Naive thymus-derived CD8-positive, alpha-beta T cell (primary cell): ENCODE data around the gene CEP57L1. TPM values are rescaled to one million over a fixed set of nuclear protein-coding genes. Genes with fewer than 3 reads are reported as not detected.

Experiments
- ATAC-seq, 2 donors: fragments of 150-1000 bp; cut with Tn5 transposase in 1 of 2; sonication (Bioruptor Pico), chemical (Tn5 transposase) in 1 of 2; 1 replicate in 1 of 2; 2 replicates in 1 of 2; pipeline ENCODE4 v1.10.0; 2021; ENCODE audit warnings: mild to moderate bottlenecking in 2 of 2, moderate library complexity in 2 of 2
- POLR2A ChIA-PET: fragments of 350-600 bp; sonication (Branson Sonifier 250); formaldehyde crosslinking; loops from one replicate; lab custom pipeline; 2021; ENCODE audit warnings: antibody characterized with exemption; lab: Charles Lee
- DNase-seq, 10 donors: peaks; one replicate each; pipeline versions ENCODE4 v3.0.0 to v3.0.0-alpha.2; 2020 to 2022
- H3K27ac Mint-ChIP-seq, 10 donors: one replicate each; pipeline ENCODE4 v1.8.0; 2020 to 2022; ENCODE audit warnings: mild to moderate bottlenecking in 10 of 10, mixed read lengths in 10 of 10, moderate library complexity in 4 of 10, inconsistent platforms in 1 of 10
- H3K27me3 Mint-ChIP-seq, 5 donors: one replicate each; pipeline ENCODE4 v1.8.0; 2021 to 2022; ENCODE audit warnings: mixed read lengths in 5 of 5
- H3K36me3 Mint-ChIP-seq, 3 donors: one replicate each; pipeline ENCODE4 v1.8.0; 2020 to 2022; ENCODE audit warnings: mixed read lengths in 3 of 3, mild to moderate bottlenecking in 2 of 3, inconsistent platforms in 1 of 3
- H3K4me1 Mint-ChIP-seq, 4 donors: one replicate each; pipeline ENCODE4 v1.8.0; 2021 to 2022; ENCODE audit warnings: mixed read lengths in 4 of 4
- H3K4me3 Mint-ChIP-seq, 10 donors: one replicate each; pipeline ENCODE4 v1.8.0; 2020 to 2022; ENCODE audit warnings: mild to moderate bottlenecking in 10 of 10, mixed read lengths in 10 of 10, moderate library complexity in 6 of 10, inconsistent platforms in 1 of 10
- H3K9me3 Mint-ChIP-seq, 9 donors: one replicate each; pipeline ENCODE4 v1.8.0; 2020 to 2022; ENCODE audit warnings: mixed read lengths in 9 of 9, mild to moderate bottlenecking in 3 of 9, inconsistent platforms in 1 of 9, moderate library complexity in 1 of 9
- polyA plus RNA-seq, 3 donors: library from polyadenylated mRNA; unstranded; fragments of 300-500 nt; fragmentation: Illumina TruSeq; gene quantifications; one replicate each; pipeline ENCODE4 v1.2.3, GENCODE V29; 2021
- total RNA-seq, 8 experiments: library from RNA in 2 of 8; stranded (reverse) in 2 of 8; gene quantifications; one replicate each; pipeline ENCODE4 v1.2.3 and lab custom pipeline; 2021 to 2026

CEP57L1 gene
- total and polyA plus RNA-seq, 5 experiments from 2014 or later, result 5.4 to 9.5 (median 7.0) TPM

GRCh38 chr6:109153752-109154151 is 58.4 kb downstream of the CEP57L1 start:
- Mint-ChIP-seq H3K9me3 (peaks cover 0 to 5% (median 0%) of the 10 kb centered on the region in 9 donors), H3K4me1 (no peaks in the 10 kb centered on the region), H3K27ac (no peak overlapping the region), H3K27me3 (no peaks in the 10 kb centered on the region), H3K4me3 (no peak overlapping the region), H3K36me3 (peaks cover 10 to 57% (median 48%) of the 10 kb centered on the region in 3 donors)
- DNase-seq, result no peak
- POLR2A ChIA-PET, result no interaction called here
- no peak for ATAC-seq

GRCh38 chr6:109164331-109164730 is 69.0 kb downstream of the CEP57L1 start:
- H3K4me1 Mint-ChIP-seq, result no peaks in the 10 kb centered on the region
- no peak overlapping the region for H3K4me3 Mint-ChIP-seq
- H3K36me3 Mint-ChIP-seq, result peaks cover 0 to 22% (median 7%) of the 10 kb centered on the region in 3 donors
- ATAC-seq, result no peak
- POLR2A ChIA-PET, result no interaction called here
- H3K27me3 Mint-ChIP-seq, result no peaks in the 10 kb centered on the region
- no peak for DNase-seq
- H3K27ac Mint-ChIP-seq, result no peak overlapping the region
- H3K9me3 Mint-ChIP-seq, result no peaks in the 10 kb centered on the region

- ATAC-seq (no peak), DNase-seq (no peak)
- H3K4me1 Mint-ChIP-seq, result no peaks in the 10 kb centered on the region
- no peak overlapping the region for H3K27ac Mint-ChIP-seq
- H3K27me3 Mint-ChIP-seq, result no peaks in the 10 kb centered on the region
- peaks cover 0 to 14% (median 6%) of the 10 kb centered on the region in 3 donors for H3K36me3 Mint-ChIP-seq
- no peak overlapping the region for H3K4me3 Mint-ChIP-seq
- POLR2A ChIA-PET, result no interaction called here
- no peaks in the 10 kb centered on the region for H3K9me3 Mint-ChIP-seq
Observed at GRCh38 chr6:109165392-109165974, 70.2 kb downstream of the CEP57L1 start.

- no peak overlapping the region for H3K4me3 Mint-ChIP-seq
- no peak overlapping the region for H3K27ac Mint-ChIP-seq
- H3K4me1 Mint-ChIP-seq, result no peaks in the 10 kb centered on the region
- H3K36me3 Mint-ChIP-seq, result peaks cover 0 to 6% (median 6%) of the 10 kb centered on the region in 3 donors
- no peaks in the 10 kb centered on the region for H3K9me3 Mint-ChIP-seq
- ATAC-seq, result no peak
- DNase-seq, result no peak
- POLR2A ChIA-PET, result no interaction called here
- no peaks in the 10 kb centered on the region for H3K27me3 Mint-ChIP-seq
Observed at GRCh38 chr6:109166673-109167072, 71.4 kb downstream of the CEP57L1 start.

- Mint-ChIP-seq H3K4me3 (no peak overlapping the region), H3K36me3 (peaks cover 0 to 6% (median 6%) of the 10 kb centered on the region in 3 donors), H3K4me1 (no peaks in the 10 kb centered on the region), H3K27me3 (no peaks in the 10 kb centered on the region), H3K9me3 (no peaks in the 10 kb centered on the region), H3K27ac (no peak overlapping the region)
- ATAC-seq, result no peak
- POLR2A ChIA-PET, result no interaction called here
- DNase-seq, result no peak
Observed at GRCh38 chr6:109167562-109167961, 72.3 kb downstream of the CEP57L1 start.

- Mint-ChIP-seq H3K27ac (no peak overlapping the region), H3K27me3 (peaks cover 0 to 10% (median 6%) of the 10 kb centered on the region in 5 donors), H3K4me3 (no peak overlapping the region), H3K9me3 (peaks cover 0 to 4% (median 0%) of the 10 kb centered on the region in 9 donors), H3K36me3 (peaks cover 0 to 6% (median 5%) of the 10 kb centered on the region in 3 donors), H3K4me1 (no peaks in the 10 kb centered on the region)
- no peak for DNase-seq
- no peak for ATAC-seq
- POLR2A ChIA-PET, result no interaction called here
Observed at GRCh38 chr6:109170333-109170732, 75.0 kb downstream of the CEP57L1 start.

GRCh38 chr6:109172101-109172746 is 76.9 kb downstream of the CEP57L1 start:
- Mint-ChIP-seq H3K36me3 (peaks cover 0 to 12% (median 3%) of the 10 kb centered on the region in 3 donors), H3K27ac (no peak overlapping the region), H3K9me3 (peaks cover 0 to 9% (median 4%) of the 10 kb centered on the region in 9 donors), H3K27me3 (peaks cover 7 to 28% (median 12%) of the 10 kb centered on the region in 5 donors), H3K4me3 (no peak overlapping the region), H3K4me1 (no peaks in the 10 kb centered on the region)
- DNase-seq, result no peak
- no peak for ATAC-seq
- POLR2A ChIA-PET, result no interaction called here

GRCh38 chr6:109174916-109175315 is 79.6 kb downstream of the CEP57L1 start:
- Mint-ChIP-seq H3K9me3 (peaks cover 0 to 9% (median 4%) of the 10 kb centered on the region in 9 donors), H3K36me3 (peaks cover 0 to 12% (median 2%) of the 10 kb centered on the region in 3 donors)

GRCh38 chr6:109178921-109179320 is 83.6 kb downstream of the CEP57L1 start:
- no peak overlapping the region for H3K27ac Mint-ChIP-seq
- H3K4me3 Mint-ChIP-seq, result no peak overlapping the region
- POLR2A ChIA-PET, result no interaction called here
- no peak for ATAC-seq
- peaks cover 0 to 8% (median 0%) of the 10 kb centered on the region in 4 donors for H3K4me1 Mint-ChIP-seq
- peaks cover 0 to 9% (median 4%) of the 10 kb centered on the region in 9 donors for H3K9me3 Mint-ChIP-seq
- H3K36me3 Mint-ChIP-seq, result peaks cover 0 to 12% (median 2%) of the 10 kb centered on the region in 3 donors
- no peak for DNase-seq
- H3K27me3 Mint-ChIP-seq, result peaks cover 13 to 43% (median 18%) of the 10 kb centered on the region in 5 donors

More at GRCh38 chr6:109174916-109175315, 79.6 kb downstream of the CEP57L1 start:
- Mint-ChIP-seq H3K27me3 (peaks cover 10 to 28% (median 16%) of the 10 kb centered on the region in 5 donors), H3K27ac (no peak overlapping the region), H3K4me1 (no peaks in the 10 kb centered on the region), H3K4me3 (no peak overlapping the region)
- ATAC-seq (no peak), DNase-seq (no peak)
- POLR2A ChIA-PET, result no interaction called here

- no peak for ATAC-seq
- H3K27me3 Mint-ChIP-seq, result peaks cover 13 to 42% (median 17%) of the 10 kb centered on the region in 5 donors
- peaks cover 0 to 9% (median 4%) of the 10 kb centered on the region in 9 donors for H3K9me3 Mint-ChIP-seq
- H3K4me1 Mint-ChIP-seq, result peaks cover 0 to 11% (median 0%) of the 10 kb centered on the region in 4 donors
- H3K36me3 Mint-ChIP-seq, result peaks cover 0 to 12% (median 2%) of the 10 kb centered on the region in 3 donors
- no peak overlapping the region for H3K27ac Mint-ChIP-seq
- DNase-seq, result no peak
- H3K4me3 Mint-ChIP-seq, result no peak overlapping the region
- POLR2A ChIA-PET, result no interaction called here
Observed at GRCh38 chr6:109179507-109179906, 84.2 kb downstream of the CEP57L1 start.

GRCh38 chr6:109182578-109182977 is 87.3 kb downstream of the CEP57L1 start:
- POLR2A ChIA-PET, result no interaction called here
- Mint-ChIP-seq H3K4me1 (peaks cover 0 to 17% (median 0%) of the 10 kb centered on the region in 4 donors), H3K4me3 (no peak overlapping the region), H3K27me3 (peaks cover 11 to 32% (median 14%) of the 10 kb centered on the region in 5 donors), H3K9me3 (no peaks in the 10 kb centered on the region), H3K27ac (no peak overlapping the region), H3K36me3 (peaks cover 0 to 2% (median 0%) of the 10 kb centered on the region in 3 donors)
- no peak for ATAC-seq
- DNase-seq, result no peak

GRCh38 chr6:109183109-109183650 is 87.9 kb downstream of the CEP57L1 start:
- Mint-ChIP-seq H3K4me3 (no peak overlapping the region), H3K4me1 (peaks cover 0 to 22% (median 0%) of the 10 kb centered on the region in 4 donors), H3K36me3 (peaks cover 0 to 2% (median 0%) of the 10 kb centered on the region in 3 donors), H3K9me3 (no peaks in the 10 kb centered on the region), H3K27ac (no peak overlapping the region), H3K27me3 (peaks cover 10 to 32% (median 14%) of the 10 kb centered on the region in 5 donors)
- POLR2A ChIA-PET, result no interaction called here
- ATAC-seq (no peak), DNase-seq (no peak)

- ATAC-seq, result no peak
- POLR2A ChIA-PET, result no interaction called here
- peaks cover 8 to 29% (median 10%) of the 10 kb centered on the region in 5 donors for H3K27me3 Mint-ChIP-seq
Observed at GRCh38 chr6:109184638-109185037, 89.3 kb downstream of the CEP57L1 start.

More at GRCh38 chr6:109184638-109185037, 89.3 kb downstream of the CEP57L1 start:
- H3K4me3 Mint-ChIP-seq, result no peak overlapping the region
- no peaks in the 10 kb centered on the region for H3K36me3 Mint-ChIP-seq
- DNase-seq, result no peak
- H3K9me3 Mint-ChIP-seq, result no peaks in the 10 kb centered on the region
- peaks cover 0 to 22% (median 0%) of the 10 kb centered on the region in 4 donors for H3K4me1 Mint-ChIP-seq
- H3K27ac Mint-ChIP-seq, result no peak overlapping the region
